ENCODE measurements around the gene LY9. TPM values are rescaled to one million over a fixed set of nuclear protein-coding genes. Genes with fewer than 3 reads are reported as not detected.

The LY9 gene
- total RNA-seq, 1 experiment from 2014 or later = 1.7 TPM

GRCh38 chr1:160838888-160839287 lies 42.9 kb downstream of the LY9 start:
- DNase-seq = no peak
- no peaks in the 10 kb centered on the region for H3K9me2 ChIP-seq (replicated peaks; ENCODE audit: insufficient read depth, low read length)
- H3K27me3 ChIP-seq (ENCODE audit: low read length) = 0 out of 2 replicates have a peak, but pooled peaks cover under 1% of the 10 kb centered on the region
- H3K36me3 ChIP-seq (ENCODE audit: insufficient read depth, low read length) = no peaks in the 10 kb centered on the region
- H3K4me1 ChIP-seq (ENCODE audit: low read length) = peaks cover 4% of the 10 kb centered on the region; the same call in 1 of the 2 replicates
- no peaks in the 10 kb centered on the region for H3K79me2 ChIP-seq (ENCODE audit: low read length)
- H3K4me2 ChIP-seq (ENCODE audit: low read depth, low read length, poor library complexity, severe bottlenecking) = no peak overlapping the region
- no peak overlapping the region for H3K9ac ChIP-seq (ENCODE audit: low read length)
- no peak overlapping the region for H3K27ac ChIP-seq (ENCODE audit: low read length)
- H3K9me3 ChIP-seq (ENCODE audit: low read length) = no peaks in the 10 kb centered on the region
- no peak overlapping the region for H2AFZ ChIP-seq (ENCODE audit: low read length)
- no peak overlapping the region for H3K4me3 ChIP-seq (ENCODE audit: low read length)
- no peaks in the 10 kb centered on the region for H4K20me1 ChIP-seq (ENCODE audit: insufficient read depth, low read depth, low read length)

GRCh38 chr1:160839746-160840145 lies 43.8 kb downstream of the LY9 start:
- DNase-seq = no peak
- H3K27me3 ChIP-seq (ENCODE audit: low read length) = 0 out of 2 replicates have a peak, but pooled peaks cover 4% of the 10 kb centered on the region
- H3K4me3 ChIP-seq (ENCODE audit: low read length) = no peak overlapping the region
- H3K4me2 ChIP-seq (ENCODE audit: low read depth, low read length, poor library complexity, severe bottlenecking) = no peak overlapping the region
- no peak overlapping the region for H2AFZ ChIP-seq (ENCODE audit: low read length)
- H3K9me2 ChIP-seq (replicated peaks; ENCODE audit: insufficient read depth, low read length) = no peaks in the 10 kb centered on the region
- no peaks in the 10 kb centered on the region for H3K79me2 ChIP-seq (ENCODE audit: low read length)
- H3K4me1 ChIP-seq (ENCODE audit: low read length) = peaks cover 4% of the 10 kb centered on the region; the same call in 1 of the 2 replicates
- H4K20me1 ChIP-seq (ENCODE audit: insufficient read depth, low read depth, low read length) = no peaks in the 10 kb centered on the region
- H3K9me3 ChIP-seq (ENCODE audit: low read length) = no peaks in the 10 kb centered on the region
- no peaks in the 10 kb centered on the region for H3K36me3 ChIP-seq (ENCODE audit: insufficient read depth, low read length)
- no peak overlapping the region for H3K27ac ChIP-seq (ENCODE audit: low read length)
- H3K9ac ChIP-seq (ENCODE audit: low read length) = no peak overlapping the region

- Histone ChIP-seq H3K27ac (ENCODE audit: low read length) (no peak overlapping the region), H3K9ac (ENCODE audit: low read length) (no peak overlapping the region), H3K9me2 (replicated peaks; ENCODE audit: insufficient read depth, low read length) (no peaks in the 10 kb centered on the region), H3K27me3 (ENCODE audit: low read length) (0 out of 2 replicates have a peak, but pooled peaks cover 4% of the 10 kb centered on the region), H3K9me3 (ENCODE audit: low read length) (no peaks in the 10 kb centered on the region), H2AFZ (ENCODE audit: low read length) (no peak overlapping the region), H3K79me2 (ENCODE audit: low read length) (no peaks in the 10 kb centered on the region), H3K36me3 (ENCODE audit: insufficient read depth, low read length) (no peaks in the 10 kb centered on the region), H4K20me1 (ENCODE audit: insufficient read depth, low read depth, low read length) (no peaks in the 10 kb centered on the region), H3K4me2 (ENCODE audit: low read depth, low read length, poor library complexity, severe bottlenecking) (no peak overlapping the region), H3K4me3 (ENCODE audit: low read length) (no peak overlapping the region), H3K4me1 (ENCODE audit: low read length) (peaks cover 4% of the 10 kb centered on the region; the same call in 1 of the 2 replicates)
- no peak for DNase-seq
Observed at GRCh38 chr1:160841079-160841478, 45.1 kb downstream of the LY9 start.

GRCh38 chr1:160844447-160845232 lies 48.7 kb downstream of the LY9 start:
- Histone ChIP-seq H4K20me1 (ENCODE audit: insufficient read depth, low read depth, low read length) (no peaks in the 10 kb centered on the region), H3K4me2 (ENCODE audit: low read depth, low read length, poor library complexity, severe bottlenecking) (no peak overlapping the region), H3K9me3 (ENCODE audit: low read length) (no peaks in the 10 kb centered on the region), H3K4me1 (ENCODE audit: low read length) (no peaks in the 10 kb centered on the region), H3K27me3 (ENCODE audit: low read length) (0 out of 2 replicates have a peak, but pooled peaks cover 4% of the 10 kb centered on the region), H3K4me3 (ENCODE audit: low read length) (no peak overlapping the region), H2AFZ (ENCODE audit: low read length) (no peak overlapping the region), H3K27ac (ENCODE audit: low read length) (no peak overlapping the region), H3K79me2 (ENCODE audit: low read length) (no peaks in the 10 kb centered on the region), H3K36me3 (ENCODE audit: insufficient read depth, low read length) (no peaks in the 10 kb centered on the region), H3K9ac (ENCODE audit: low read length) (no peak overlapping the region), H3K9me2 (replicated peaks; ENCODE audit: insufficient read depth, low read length) (no peaks in the 10 kb centered on the region)
- no peak for DNase-seq

- DNase-seq = no peak
- no peaks in the 10 kb centered on the region for H3K4me1 ChIP-seq (ENCODE audit: low read length)
- no peak overlapping the region for H3K9ac ChIP-seq (ENCODE audit: low read length)
- H2AFZ ChIP-seq (ENCODE audit: low read length) = no peak overlapping the region
- H3K27ac ChIP-seq (ENCODE audit: low read length) = no peak overlapping the region
- H3K27me3 ChIP-seq (ENCODE audit: low read length) = 0 out of 2 replicates have a peak, but pooled peaks cover 4% of the 10 kb centered on the region
- no peaks in the 10 kb centered on the region for H3K9me2 ChIP-seq (replicated peaks; ENCODE audit: insufficient read depth, low read length)
- no peak overlapping the region for H3K4me2 ChIP-seq (ENCODE audit: low read depth, low read length, poor library complexity, severe bottlenecking)
- H3K36me3 ChIP-seq (ENCODE audit: insufficient read depth, low read length) = no peaks in the 10 kb centered on the region
- H3K4me3 ChIP-seq (ENCODE audit: low read length) = no peak overlapping the region
- H3K9me3 ChIP-seq (ENCODE audit: low read length) = no peaks in the 10 kb centered on the region
- no peaks in the 10 kb centered on the region for H3K79me2 ChIP-seq (ENCODE audit: low read length)
- H4K20me1 ChIP-seq (ENCODE audit: insufficient read depth, low read depth, low read length) = no peaks in the 10 kb centered on the region
Observed at GRCh38 chr1:160846281-160846680, 50.3 kb downstream of the LY9 start.

- Histone ChIP-seq H3K27ac (ENCODE audit: low read length) (no peak overlapping the region), H3K36me3 (ENCODE audit: insufficient read depth, low read length) (no peaks in the 10 kb centered on the region), H3K4me3 (ENCODE audit: low read length) (no peak overlapping the region), H4K20me1 (ENCODE audit: insufficient read depth, low read depth, low read length) (no peaks in the 10 kb centered on the region), H3K4me2 (ENCODE audit: low read depth, low read length, poor library complexity, severe bottlenecking) (no peak overlapping the region), H3K9me3 (ENCODE audit: low read length) (no peaks in the 10 kb centered on the region), H3K27me3 (ENCODE audit: low read length) (no peaks in the 10 kb centered on the region), H3K79me2 (ENCODE audit: low read length) (no peaks in the 10 kb centered on the region), H3K9me2 (replicated peaks; ENCODE audit: insufficient read depth, low read length) (no peaks in the 10 kb centered on the region), H3K9ac (ENCODE audit: low read length) (no peak overlapping the region), H3K4me1 (ENCODE audit: low read length) (no peaks in the 10 kb centered on the region), H2AFZ (ENCODE audit: low read length) (no peak overlapping the region)
- DNase-seq = no peak
Observed at GRCh38 chr1:160850541-160850940, 54.6 kb downstream of the LY9 start.

- H3K4me3 ChIP-seq (ENCODE audit: low read length) = no peak overlapping the region
- H3K4me1 ChIP-seq (ENCODE audit: low read length) = no peaks in the 10 kb centered on the region
- H4K20me1 ChIP-seq (ENCODE audit: insufficient read depth, low read depth, low read length) = no peaks in the 10 kb centered on the region
- H3K79me2 ChIP-seq (ENCODE audit: low read length) = no peaks in the 10 kb centered on the region
- H3K36me3 ChIP-seq (ENCODE audit: insufficient read depth, low read length) = no peaks in the 10 kb centered on the region
- no peak overlapping the region for H3K9ac ChIP-seq (ENCODE audit: low read length)
- no peaks in the 10 kb centered on the region for H3K9me2 ChIP-seq (replicated peaks; ENCODE audit: insufficient read depth, low read length)
- no peak overlapping the region for H3K27ac ChIP-seq (ENCODE audit: low read length)
- no peaks in the 10 kb centered on the region for H3K27me3 ChIP-seq (ENCODE audit: low read length)
- H2AFZ ChIP-seq (ENCODE audit: low read length) = no peak overlapping the region
- no peak for DNase-seq
- no peak overlapping the region for H3K4me2 ChIP-seq (ENCODE audit: low read depth, low read length, poor library complexity, severe bottlenecking)
- H3K9me3 ChIP-seq (ENCODE audit: low read length) = no peaks in the 10 kb centered on the region
Observed at GRCh38 chr1:160850993-160851392, 55.0 kb downstream of the LY9 start.

GRCh38 chr1:160853014-160853413 lies 57.0 kb downstream of the LY9 start:
- H3K4me3 ChIP-seq (ENCODE audit: low read length) = no peak overlapping the region
- no peaks in the 10 kb centered on the region for H3K79me2 ChIP-seq (ENCODE audit: low read length)
- no peaks in the 10 kb centered on the region for H3K36me3 ChIP-seq (ENCODE audit: insufficient read depth, low read length)
- no peaks in the 10 kb centered on the region for H3K9me2 ChIP-seq (replicated peaks; ENCODE audit: insufficient read depth, low read length)
- H4K20me1 ChIP-seq (ENCODE audit: insufficient read depth, low read depth, low read length) = no peaks in the 10 kb centered on the region
- H3K27me3 ChIP-seq (ENCODE audit: low read length) = no peaks in the 10 kb centered on the region
- no peak overlapping the region for H3K9ac ChIP-seq (ENCODE audit: low read length)
- H3K9me3 ChIP-seq (ENCODE audit: low read length) = no peaks in the 10 kb centered on the region
- no peak overlapping the region for H2AFZ ChIP-seq (ENCODE audit: low read length)
- no peak overlapping the region for H3K27ac ChIP-seq (ENCODE audit: low read length)
- H3K4me2 ChIP-seq (ENCODE audit: low read depth, low read length, poor library complexity, severe bottlenecking) = no peak overlapping the region
- no peak for DNase-seq
- H3K4me1 ChIP-seq (ENCODE audit: low read length) = no peaks in the 10 kb centered on the region

All from Karpas-422 (cell line).